GM18907 (cell line): ENCODE data around the gene NFE2L1.
"Not testable (repeated sequence)": the region's sequence is repeated elsewhere in the genome, so short reads cannot be mapped to it uniquely, and the experiment has no call there.

Source experiments
- ATAC-seq: cut with Tn5 transposase; IDR thresholded peaks from one replicate; pipeline ENCODE4 v1.9.1; 2021; ENCODE audit warnings: mild to moderate bottlenecking, moderate library complexity; ENCODE audit not compliant: unreplicated experiment

Gene NFE2L1

GRCh38 chr17:48066656-48067055, 18.5 kb downstream of the NFE2L1 start:
- no peak for ATAC-seq

GRCh38 chr17:48067245-48067644, 19.1 kb downstream of the NFE2L1 start:
- ATAC-seq = no peak

GRCh38 chr17:48067808-48068207, 19.6 kb downstream of the NFE2L1 start:
- not testable (repeated sequence) for ATAC-seq

- ATAC-seq = no peak
These were observed 20.4 kb downstream of the NFE2L1 start for GRCh38 chr17:48068491-48068961.

GRCh38 chr17:48070195-48070594, 22.0 kb downstream of the NFE2L1 start:
- ATAC-seq = no peak

GRCh38 chr17:48071654-48072053, 23.5 kb downstream of the NFE2L1 start:
- no peak for ATAC-seq

- not testable (repeated sequence) for ATAC-seq
These were observed 24.7 kb downstream of the NFE2L1 start for GRCh38 chr17:48072811-48073210.

- not testable (repeated sequence) for ATAC-seq
These were observed 25.5 kb downstream of the NFE2L1 start for GRCh38 chr17:48073566-48074094.

- ATAC-seq = no peak
These were observed 26.3 kb downstream of the NFE2L1 start for GRCh38 chr17:48074322-48075081.

- ATAC-seq = not testable (repeated sequence)
These were observed 29.0 kb downstream of the NFE2L1 start for GRCh38 chr17:48077152-48077551.

- ATAC-seq = no peak
These were observed 33.7 kb downstream of the NFE2L1 start for GRCh38 chr17:48081858-48082257.

GRCh38 chr17:48084932-48085331, 36.8 kb downstream of the NFE2L1 start:
- ATAC-seq = no peak

- no peak for ATAC-seq
These were observed 45.3 kb downstream of the NFE2L1 start for GRCh38 chr17:48093341-48094045.

- no peak for ATAC-seq
These were observed 47.5 kb downstream of the NFE2L1 start for GRCh38 chr17:48095611-48096010.

GRCh38 chr17:48100160-48100559, 52.0 kb downstream of the NFE2L1 start:
- ATAC-seq = no peak

- no peak for ATAC-seq
These were observed 52.4 kb downstream of the NFE2L1 start for GRCh38 chr17:48100591-48101011.

GRCh38 chr17:48101012-48101720, 53.0 kb downstream of the NFE2L1 start, which contains the start of gene CBX1:
Gene CBX1 (minus strand): TSS chr17:48101478. CDS start chr17:48077004, 24,474 bp downstream.
- peak; percentile 83 for ATAC-seq

- ATAC-seq = no peak
These were observed 54.0 kb downstream of the NFE2L1 start for GRCh38 chr17:48102043-48102750.

- no peak for ATAC-seq
These were observed 54.9 kb downstream of the NFE2L1 start for GRCh38 chr17:48102798-48103715.
